IMR-90 (cell line): ENCODE data around the gene PCGF3. TPM values are rescaled to one million over a fixed set of nuclear protein-coding genes. Genes with fewer than 3 reads are reported as not detected.

ENCODE experiments used
- ATAC-seq: fragments of 200-7000 bp; cut with Tn5 transposase; 2 replicates; pipeline ENCODE4 v1.9.1; 2020; ENCODE audit warnings: low read depth, mild to moderate bottlenecking, moderate library complexity
- BruUV-seq: library from RNA; stranded (reverse); fragments of 400-500 nt; replicated peaks from 2 replicates; lab custom pipeline; 2021; lab: Mats Ljungman, UMichigan
- CTCF ChIA-PET: fragments of 300-600 bp; formaldehyde crosslinking; extraction: SDS; loops from one replicate; lab custom pipeline; 2021; ENCODE audit warnings: antibody characterized with exemption; lab: Yijun Ruan, JAX
- POLR2A ChIA-PET: fragments of 300-600 bp; sonication (Branson Sonifier 250); formaldehyde crosslinking; loops from one replicate; lab custom pipeline; 2022; ENCODE audit warnings: antibody characterized with exemption; ENCODE audit not compliant: unreplicated experiment; lab: Charles Lee
- DNase-seq: peaks from one replicate; pipeline ENCODE4 v3.0.0; 2013
- H2AFZ ChIP-seq: replicated peaks from 2 replicates; pipeline ENCODE3; 2013; ENCODE audit warnings: low read length, mild to moderate bottlenecking; ENCODE audit not compliant: poor library complexity
- H2AK5ac ChIP-seq: 2 replicates; pipeline ENCODE4 v1.6.1; 2013; ENCODE audit warnings: low read depth, low read length, inconsistent platforms
- H2AK9ac ChIP-seq: replicated peaks from 2 replicates; pipeline ENCODE3; 2013; ENCODE audit warnings: mild to moderate bottlenecking, low read depth, low read length, moderate library complexity; ENCODE audit not compliant: poor library complexity
- H2BK120ac ChIP-seq: 2 replicates; pipeline ENCODE4 v1.6.1; 2013; ENCODE audit warnings: low read depth, low read length, inconsistent platforms
- H2BK15ac ChIP-seq: 3 replicates; pipeline ENCODE4 v1.6.1; 2013; ENCODE audit warnings: low read depth, low read length, inconsistent platforms
- H2BK20ac ChIP-seq: 2 replicates; pipeline ENCODE4 v1.6.1; 2013; ENCODE audit warnings: low read depth, mild to moderate bottlenecking, inconsistent platforms, low read length, moderate library complexity
- H2BK5ac ChIP-seq: 2 replicates; pipeline ENCODE4 v1.6.1; 2013; ENCODE audit warnings: mild to moderate bottlenecking, low read depth, low read length, inconsistent platforms; ENCODE audit not compliant: poor library complexity, severe bottlenecking
- H3K14ac ChIP-seq: replicated peaks from 2 replicates; pipeline ENCODE4 v1.6.1; 2013; ENCODE audit warnings: low read depth, low read length, inconsistent platforms
- H3K18ac ChIP-seq: 2 replicates; pipeline ENCODE4 v1.6.1; 2013; ENCODE audit warnings: low read depth, low read length, control low read depth
- H3K23ac ChIP-seq: 2 replicates; pipeline ENCODE4 v1.6.1; 2013; ENCODE audit warnings: low read depth, low read length, inconsistent platforms
- H3K27ac ChIP-seq: 2 replicates; pipeline ENCODE4 v1.5.1; 2013; ENCODE audit warnings: mild to moderate bottlenecking, control low read depth, low read length; ENCODE audit not compliant: insufficient read depth
- H3K27me3 ChIP-seq: 2 replicates; pipeline ENCODE4 v1.6.1; 2013; ENCODE audit warnings: low read length; ENCODE audit not compliant: control insufficient read depth, insufficient read depth
- H3K36me3 ChIP-seq: 2 replicates; pipeline ENCODE4 v1.6.1; 2013; ENCODE audit warnings: low read length, mixed read lengths; ENCODE audit not compliant: control insufficient read depth, insufficient read depth
- H3K4ac ChIP-seq: 2 replicates; pipeline ENCODE4 v1.6.1; 2013; ENCODE audit warnings: low read depth, low read length, inconsistent platforms
- H3K4me1 ChIP-seq: 2 replicates; pipeline ENCODE4 v1.6.1; 2013; ENCODE audit warnings: low read length, mixed read lengths; ENCODE audit not compliant: control insufficient read depth, insufficient read depth
- H3K4me2 ChIP-seq: 2 replicates; pipeline ENCODE4 v1.6.1; 2013; ENCODE audit warnings: low read depth, mild to moderate bottlenecking, control low read depth, low read length, moderate library complexity
- H3K4me3 ChIP-seq: 2 replicates; pipeline ENCODE4 v1.5.1; 2013; ENCODE audit warnings: low read depth, mild to moderate bottlenecking, control low read depth, low read length, moderate library complexity; ENCODE audit not compliant: insufficient read depth
- H3K56ac ChIP-seq: 2 replicates; pipeline ENCODE4 v1.6.1; 2013; ENCODE audit warnings: low read length, inconsistent platforms; ENCODE audit not compliant: insufficient read depth; ENCODE audit errors: extremely low read depth
- H3K79me1 ChIP-seq, 2 experiments: 2 replicates each; pipeline ENCODE4 v1.6.1; 2013; ENCODE audit warnings: low read length in 2 of 2, inconsistent platforms in 1 of 2, low read depth in 1 of 2
- H3K9ac ChIP-seq: 2 replicates; pipeline ENCODE4 v1.6.1; 2013; ENCODE audit warnings: low read depth, low read length, control low read depth
- H3K9me1 ChIP-seq: 2 replicates; pipeline ENCODE4 v1.6.1; 2013; ENCODE audit warnings: low read length, inconsistent platforms; ENCODE audit not compliant: insufficient read depth
- H3K9me3 ChIP-seq: 2 replicates; pipeline ENCODE4 v1.6.1; 2013; ENCODE audit warnings: low read length; ENCODE audit not compliant: control insufficient read depth, insufficient read depth
- H4K20me1 ChIP-seq: 2 replicates; pipeline ENCODE4 v1.6.1; 2013; ENCODE audit warnings: low read length, inconsistent platforms; ENCODE audit not compliant: insufficient read depth
- H4K5ac ChIP-seq: 2 replicates; pipeline ENCODE4 v1.6.1; 2013; ENCODE audit warnings: mild to moderate bottlenecking, low read depth, low read length, control low read depth
- H4K8ac ChIP-seq, 2 experiments: 2 replicates each; pipeline ENCODE4 v1.6.1; 2013; ENCODE audit warnings: low read depth in 2 of 2, low read length in 2 of 2, control low read depth in 1 of 2, inconsistent platforms in 1 of 2
- H4K91ac ChIP-seq: 2 replicates; pipeline ENCODE4 v1.6.1; 2013; ENCODE audit warnings: low read depth, low read length, inconsistent platforms; ENCODE audit not compliant: insufficient read depth
- BHLHE40 ChIP-seq: fragments of 150-350 bp; IDR thresholded peaks from 2 replicates; pipeline ENCODE4 v1.6.1; 2016; ENCODE audit warnings: mild to moderate bottlenecking, low read depth, low read length
- CEBPB ChIP-seq: IDR thresholded peaks from 2 replicates; pipeline ENCODE4 v1.6.1; 2012; ENCODE audit warnings: low read depth, low read length, improper control_type of control experiment
- ELK1 ChIP-seq: fragments of 150-350 bp; IDR thresholded peaks from 2 replicates; pipeline ENCODE4 v1.6.1; 2016; ENCODE audit warnings: low read depth, mild to moderate bottlenecking, low read length, moderate library complexity, borderline replicate concordance
- FOS ChIP-seq: fragments of 150-350 bp; IDR thresholded peaks from 2 replicates; pipeline ENCODE4 v1.6.1; 2016; ENCODE audit warnings: low read depth, low read length
- MAFK ChIP-seq: IDR thresholded peaks from 2 replicates; pipeline ENCODE4 v1.6.1; 2012; ENCODE audit warnings: low read depth, low read length, improper control_type of control experiment
- MAZ ChIP-seq: IDR thresholded peaks from 2 replicates; pipeline ENCODE4 v1.6.1; 2012; ENCODE audit warnings: low read depth, mild to moderate bottlenecking, low read length, improper control_type of control experiment, moderate library complexity, borderline replicate concordance
- MXI1 ChIP-seq: IDR thresholded peaks from 2 replicates; pipeline ENCODE4 v1.6.1; 2012; ENCODE audit warnings: low read depth, mild to moderate bottlenecking, low read length, moderate library complexity, borderline replicate concordance
- NFE2L2 ChIP-seq: fragments of 150-350 bp; IDR thresholded peaks from 2 replicates; pipeline ENCODE4 v1.6.1; 2016; ENCODE audit warnings: low read depth, mild to moderate bottlenecking, low read length
- POLR2A ChIP-seq: IDR thresholded peaks from 2 replicates; pipeline ENCODE4 v1.6.1; 2012; ENCODE audit warnings: mild to moderate bottlenecking, low read depth, low read length
- RAD21 ChIP-seq: IDR thresholded peaks from 2 replicates; pipeline ENCODE4 v1.6.1; 2012; ENCODE audit warnings: low read length, improper control_type of control experiment
- RCOR1 ChIP-seq: IDR thresholded peaks from 2 replicates; pipeline ENCODE4 v1.6.1; 2012; ENCODE audit warnings: mild to moderate bottlenecking, low read length, improper control_type of control experiment; ENCODE audit not compliant: insufficient replicate concordance
- RFX5 ChIP-seq: IDR thresholded peaks from 2 replicates; pipeline ENCODE4 v1.8.0; 2012; ENCODE audit warnings: low read depth, mild to moderate bottlenecking, low read length, moderate library complexity
- SMC3 ChIP-seq: fragments of 150-350 bp; IDR thresholded peaks from 2 replicates; pipeline ENCODE4 v1.6.1; 2016; ENCODE audit warnings: low read depth, mild to moderate bottlenecking, antibody characterized with exemption, low read length, moderate library complexity
- WGBS, 2 experiments: methylation state at CpG; one replicate each; pipeline versions ENCODE4 v1.1.5 to v1.1.7; 2013; ENCODE audit warnings: missing lambda C conversion rate in 2 of 2; ENCODE audit not compliant: insufficient read length in 1 of 2; ENCODE audit errors: extremely low coverage in 2 of 2; 5-methylcytosine and 5-hydroxymethylcytosine counted together
- dilution Hi-C: fragments of 300-500 bp; cut with HindIII; formaldehyde crosslinking; loops from one replicate; pipeline ENCODE4 v1.14.3; 2018; ENCODE audit warnings: low sequenced_read_pairs; ENCODE audit not compliant: unreplicated experiment
- in situ Hi-C: fragments of 300-500 bp; cut with MboI; formaldehyde crosslinking; loops from 3 replicates; pipeline ENCODE4 v1.14.3; 2019; ENCODE audit warnings: low sequenced_read_pairs, inconsistent platforms, mixed read lengths
- intact Hi-C: fragments of 100-400 bp; cut with micrococcal nuclease; formaldehyde crosslinking; loops from 2 replicates; pipeline ENCODE4 v1.10.0; 2022
- polyA plus RNA-seq, 3 experiments: library from polyadenylated mRNA; depleted of rRNA; stranded (reverse); fragments of >200 nt; gene quantifications; 2 replicates each; pipeline ENCODE4 v1.2.3, GENCODE V29; 2012; ENCODE audit warnings: low replicate concordance in 1 of 3
- total RNA-seq: library from RNA; depleted of rRNA; stranded (reverse); fragments of >200 nt; gene quantifications from 2 replicates; pipeline ENCODE4 v1.2.3, GENCODE V29; 2012
- TF ChIP-seq, protein P1 (sequence below): fragments of 150-350 bp; IDR thresholded peaks from 2 replicates; pipeline ENCODE4 v1.6.1; 2017; ENCODE audit warnings: mild to moderate bottlenecking, antibody characterized with exemption, low read length, low read depth
- TF ChIP-seq, protein P2 (sequence below): conservative IDR thresholded peaks from 2 replicates; pipeline ENCODE4 v1.5.1; 2012; ENCODE audit warnings: mild to moderate bottlenecking, low read depth, low read length, improper control_type of control experiment

PCGF3 gene
- total and polyA plus RNA-seq, 2 of the 4 experiments (the other 2 are of a cell fraction), result 40.0 to 55.3 TPM

DNA sequence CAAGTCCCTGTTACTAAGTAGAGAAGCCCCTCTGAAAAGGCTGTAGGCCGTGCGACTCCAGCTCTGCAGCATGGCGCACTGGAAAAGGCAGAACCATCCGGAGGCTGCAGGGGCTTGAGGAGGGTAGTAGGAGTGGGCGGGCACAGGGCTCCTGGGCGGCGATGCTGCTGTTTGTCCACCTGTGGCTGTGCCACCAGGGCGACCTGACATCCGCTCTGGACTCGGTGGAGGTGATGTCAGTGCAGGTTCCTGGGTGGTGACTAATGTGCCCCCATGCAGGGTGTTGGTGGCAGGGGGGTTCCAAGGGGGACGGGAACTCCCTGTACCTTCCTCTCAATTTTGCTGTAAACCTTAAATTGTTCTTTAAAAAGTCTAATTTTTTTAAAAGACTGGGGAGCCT lies 58.3 kb downstream of the PCGF3 start:
- intact Hi-C loops (no loop called here), in situ Hi-C loops (no loop called here), dilution Hi-C loops (no loop called here)
- Histone ChIP-seq H2AK5ac (no peak overlapping the region), H3K4me3 (no peak overlapping the region), H4K8ac (no peak overlapping the region), H3K27me3 (no peaks in the 10 kb centered on the region), H3K36me3 (peaks cover 67% of the 10 kb centered on the region), H3K23ac (no peak overlapping the region), H4K20me1 (peaks cover 78% of the 10 kb centered on the region), H2BK5ac (no peak overlapping the region), H3K9me3 (no peaks in the 10 kb centered on the region), H3K9ac (no peak overlapping the region), H3K27ac (no peak overlapping the region), H3K4me2 (no peak overlapping the region), H3K4me1 (peaks cover 2% of the 10 kb centered on the region; the same call in 1 of the 2 replicates), H3K9me1 (peaks cover 7% of the 10 kb centered on the region; the same call in 1 of the 2 replicates), H3K14ac (no peak overlapping the region), H4K5ac (no peak overlapping the region), H3K79me1 (peaks cover 11 to 76% of the 10 kb centered on the region in 2 experiments), H2BK15ac (no peak overlapping the region), H3K4ac (no peak overlapping the region), H2BK120ac (no peak overlapping the region), H2AK9ac (no peak overlapping the region), H3K56ac (no peak overlapping the region), H2BK20ac (no peak overlapping the region), H2AFZ (no peak overlapping the region), H3K18ac (no peak overlapping the region), H4K91ac (no peak overlapping the region)
- BruUV-seq, result no TSS peak
- TF ChIP-seq RCOR1 (no peak), POLR2A (no peak), CEBPB (no peak), ELK1 (no peak), NFE2L2 (no peak), MXI1 (no peak), RAD21 (no peak), MAZ (no peak), MAFK (no peak), FOS (no peak), RFX5 (no peak), SMC3 (no peak), BHLHE40 (no peak)
- TF ChIP-seq, protein P1, sequence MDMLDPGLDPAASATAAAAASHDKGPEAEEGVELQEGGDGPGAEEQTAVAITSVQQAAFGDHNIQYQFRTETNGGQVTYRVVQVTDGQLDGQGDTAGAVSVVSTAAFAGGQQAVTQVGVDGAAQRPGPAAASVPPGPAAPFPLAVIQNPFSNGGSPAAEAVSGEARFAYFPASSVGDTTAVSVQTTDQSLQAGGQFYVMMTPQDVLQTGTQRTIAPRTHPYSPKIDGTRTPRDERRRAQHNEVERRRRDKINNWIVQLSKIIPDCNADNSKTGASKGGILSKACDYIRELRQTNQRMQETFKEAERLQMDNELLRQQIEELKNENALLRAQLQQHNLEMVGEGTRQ, result no peak
- TF ChIP-seq, protein P2, sequence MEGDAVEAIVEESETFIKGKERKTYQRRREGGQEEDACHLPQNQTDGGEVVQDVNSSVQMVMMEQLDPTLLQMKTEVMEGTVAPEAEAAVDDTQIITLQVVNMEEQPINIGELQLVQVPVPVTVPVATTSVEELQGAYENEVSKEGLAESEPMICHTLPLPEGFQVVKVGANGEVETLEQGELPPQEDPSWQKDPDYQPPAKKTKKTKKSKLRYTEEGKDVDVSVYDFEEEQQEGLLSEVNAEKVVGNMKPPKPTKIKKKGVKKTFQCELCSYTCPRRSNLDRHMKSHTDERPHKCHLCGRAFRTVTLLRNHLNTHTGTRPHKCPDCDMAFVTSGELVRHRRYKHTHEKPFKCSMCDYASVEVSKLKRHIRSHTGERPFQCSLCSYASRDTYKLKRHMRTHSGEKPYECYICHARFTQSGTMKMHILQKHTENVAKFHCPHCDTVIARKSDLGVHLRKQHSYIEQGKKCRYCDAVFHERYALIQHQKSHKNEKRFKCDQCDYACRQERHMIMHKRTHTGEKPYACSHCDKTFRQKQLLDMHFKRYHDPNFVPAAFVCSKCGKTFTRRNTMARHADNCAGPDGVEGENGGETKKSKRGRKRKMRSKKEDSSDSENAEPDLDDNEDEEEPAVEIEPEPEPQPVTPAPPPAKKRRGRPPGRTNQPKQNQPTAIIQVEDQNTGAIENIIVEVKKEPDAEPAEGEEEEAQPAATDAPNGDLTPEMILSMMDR, result no peak
- CTCF ChIA-PET, result no interaction called here
- DNase-seq (no peak), ATAC-seq (no peak)
- POLR2A ChIA-PET, result no interaction called here
- no CpG with 5 or more reads among the region's 11 CpGs for WGBS, 2 experiments
